Measurements from ENCODE around the gene SUSD2.
"Not testable (repeated sequence)": the region's sequence is repeated elsewhere in the genome, so short reads cannot be mapped to it uniquely, and the experiment has no call there.

The SUSD2 gene

GRCh38 chr22:24236656-24237055 is 55.4 kb downstream of the SUSD2 start:
- Histone ChIP-seq H3K9ac (ENCODE audit: low read depth, low read length) (no peak overlapping the region), H3K36me3 (ENCODE audit: insufficient read depth, low read length) (no peaks in the 10 kb centered on the region), H3K4me1 (ENCODE audit: insufficient read depth, low read length) (no peaks in the 10 kb centered on the region), H3K27me3 (ENCODE audit: insufficient read depth, low read length, poor library complexity) (no peaks in the 10 kb centered on the region), H2AFZ (ENCODE audit: low read depth, low read length) (no peak overlapping the region), H3K9me3 (ENCODE audit: insufficient read depth, low read length, severe bottlenecking) (no peaks in the 10 kb centered on the region), H3K4me2 (ENCODE audit: insufficient read depth, low read length) (no peak overlapping the region), H3K27ac (ENCODE audit: low read length) (no peak overlapping the region), H3K79me2 (ENCODE audit: insufficient read depth, low read length) (no peaks in the 10 kb centered on the region), H3K4me3 (ENCODE audit: low read depth in 1 of 2, low read length in 2 of 2) (no peak overlapping the region), H4K20me1 (ENCODE audit: insufficient read depth, low read length) (no peaks in the 10 kb centered on the region)
- TF ChIP-seq CTCF (IDR thresholded peaks at IDR 0.05; ENCODE audit: borderline replicate concordance, extremely low read depth, low read length, poor library complexity, severe bottlenecking) = no peak
- TF ChIP-seq EZH2 (IDR thresholded peaks at IDR 0.05; ENCODE audit: borderline replicate concordance, low read depth, low read length, severe bottlenecking) = no peak
- DNase-seq (no peak), ATAC-seq (ENCODE audit: insufficient read depth, low read depth) (no peak)

GRCh38 chr22:24238101-24238694 is 56.9 kb downstream of the SUSD2 start:
- not testable (repeated sequence) for H3K9ac ChIP-seq (ENCODE audit: low read depth, low read length); H3K9me3 ChIP-seq (ENCODE audit: insufficient read depth, low read length, severe bottlenecking); H3K4me3 ChIP-seq (ENCODE audit: low read depth in 1 of 2, low read length in 2 of 2); H3K79me2 ChIP-seq (ENCODE audit: insufficient read depth, low read length); H4K20me1 ChIP-seq (ENCODE audit: insufficient read depth, low read length); ATAC-seq (ENCODE audit: insufficient read depth, low read depth); DNase-seq; H3K4me2 ChIP-seq (ENCODE audit: insufficient read depth, low read length); H3K27ac ChIP-seq (ENCODE audit: low read length); H3K36me3 ChIP-seq (ENCODE audit: insufficient read depth, low read length); H2AFZ ChIP-seq (ENCODE audit: low read depth, low read length); H3K27me3 ChIP-seq (ENCODE audit: insufficient read depth, low read length, poor library complexity)
- H3K4me1 ChIP-seq (ENCODE audit: insufficient read depth, low read length) = peaks cover 13% of the 10 kb centered on the region

All from DND-41 (cell line).